COLO668 (cell line): Measurements from ENCODE around the gene IL10RA.

Experiments used
- DNase-seq: peaks from one replicate; lab custom pipeline; 2025; ENCODE audit not compliant: unreplicated experiment; lab: John Stamatoyannopoulos, UW

IL10RA gene

DNA sequence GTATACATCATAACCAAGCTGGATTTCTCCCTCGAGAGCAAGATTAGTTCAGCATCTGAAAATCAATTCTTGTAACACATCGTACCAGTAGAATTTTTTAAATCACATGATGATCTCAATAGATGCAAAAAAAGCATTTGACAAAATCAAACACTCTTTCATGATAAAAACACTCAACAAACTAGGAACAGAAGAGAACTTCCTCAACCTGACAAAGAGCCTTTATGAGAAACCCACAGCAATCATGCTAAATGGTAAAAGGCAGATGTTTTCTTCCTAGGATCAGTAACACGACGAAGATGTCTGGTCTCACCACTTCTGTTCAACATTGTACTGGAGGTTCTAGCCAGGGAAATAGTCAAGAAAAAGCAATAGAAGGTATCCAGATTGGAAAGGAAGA, 56.6 kb downstream of the IL10RA start:
- DNase-seq: no peak

DNA sequence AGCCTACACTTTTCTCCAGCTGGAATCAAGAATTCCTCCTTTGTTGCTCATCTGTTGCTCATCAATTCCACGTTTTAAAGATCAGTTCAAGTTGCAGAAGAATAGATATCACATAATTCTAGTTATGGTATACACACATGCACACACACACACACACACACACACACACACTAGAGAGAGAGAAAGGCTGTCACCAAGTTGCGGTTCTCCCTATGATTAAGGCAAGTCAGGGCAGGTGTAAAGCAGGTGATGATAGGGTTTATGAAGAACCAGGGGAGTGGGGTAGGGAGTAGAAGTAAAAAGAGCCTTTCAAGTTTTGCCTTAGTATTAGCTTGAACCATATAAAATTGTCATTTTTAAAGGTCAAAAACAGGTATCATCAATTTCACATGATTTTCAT, 59.0 kb downstream of the IL10RA start:
- no peak for DNase-seq

DNA sequence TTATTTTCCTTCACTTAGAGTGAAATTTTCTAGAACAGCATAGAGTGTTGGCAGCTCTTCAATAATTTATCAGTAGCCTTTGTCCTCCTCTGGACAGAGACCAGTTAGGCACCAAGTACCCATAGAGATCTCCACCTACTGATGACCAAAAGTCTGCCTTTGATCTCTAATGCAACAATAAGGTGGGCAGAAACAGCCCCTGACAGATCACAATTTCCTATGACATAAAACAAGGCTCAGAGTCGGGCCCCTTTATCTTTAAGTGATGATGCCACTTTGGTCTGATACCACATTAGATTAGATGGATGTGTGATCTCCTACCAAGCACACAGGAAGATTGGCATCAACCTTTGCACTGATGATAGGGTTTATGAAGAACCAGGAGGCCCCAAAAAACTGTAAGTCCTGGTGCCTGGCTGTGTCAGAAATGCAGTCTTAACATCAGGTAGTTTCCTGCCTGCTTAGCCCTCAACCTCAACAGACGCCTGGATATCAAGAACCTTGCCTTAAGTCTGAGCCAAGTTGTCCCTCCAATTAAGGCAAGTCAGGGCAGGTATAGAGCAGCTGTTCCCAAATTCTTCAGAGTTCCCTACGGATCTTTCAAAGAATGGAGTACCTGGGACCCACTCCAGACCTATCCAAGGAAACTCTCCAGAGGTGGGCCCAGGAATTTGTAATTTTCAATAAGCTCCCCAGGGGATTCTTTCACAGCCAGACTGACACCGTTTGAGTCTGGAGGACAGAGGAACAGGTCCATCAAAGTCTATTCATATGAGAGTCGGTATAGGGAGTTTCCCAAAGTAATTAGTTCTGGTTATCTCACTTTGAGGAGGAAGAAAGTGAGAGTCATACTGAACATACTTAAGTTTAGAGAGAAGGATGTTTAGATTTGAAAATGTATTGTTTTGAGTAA, 60.1 kb downstream of the IL10RA start:
- DNase-seq: no peak

DNA sequence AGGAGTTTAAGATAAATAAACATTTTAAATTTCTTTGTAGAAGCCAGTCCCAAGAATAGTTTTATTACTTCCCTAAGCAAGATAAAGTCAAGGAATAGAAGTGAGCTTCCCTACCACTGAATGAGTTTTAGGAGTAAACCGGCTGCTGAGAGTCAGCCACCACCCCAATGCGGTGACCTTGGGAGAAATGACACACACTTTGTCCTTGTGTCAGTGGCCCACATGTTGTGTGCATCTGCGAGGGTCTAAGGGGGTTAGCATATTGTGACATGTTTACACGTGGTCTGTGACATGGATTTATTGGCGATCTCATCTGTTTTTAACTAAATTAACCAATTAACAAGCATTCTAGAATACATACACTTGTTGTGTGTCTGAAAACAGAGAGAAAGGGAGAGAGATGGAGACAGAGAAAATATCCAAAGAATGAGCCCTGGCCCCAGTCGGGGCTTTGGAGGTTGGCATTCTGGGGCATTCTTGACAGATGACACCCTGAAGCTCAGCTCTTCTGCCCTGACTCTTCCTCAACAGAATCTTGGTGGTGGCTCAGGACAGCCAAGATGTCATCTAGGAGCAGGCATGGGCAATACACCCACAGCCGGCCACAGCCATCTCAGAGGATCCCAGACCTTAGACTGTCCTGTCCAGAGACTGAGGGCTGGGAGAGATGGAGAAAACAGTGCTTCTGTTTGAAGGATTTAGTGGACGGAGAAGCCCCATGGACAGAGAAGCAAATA, 60.9 kb downstream of the IL10RA start:
- DNase-seq: no peak

DNA sequence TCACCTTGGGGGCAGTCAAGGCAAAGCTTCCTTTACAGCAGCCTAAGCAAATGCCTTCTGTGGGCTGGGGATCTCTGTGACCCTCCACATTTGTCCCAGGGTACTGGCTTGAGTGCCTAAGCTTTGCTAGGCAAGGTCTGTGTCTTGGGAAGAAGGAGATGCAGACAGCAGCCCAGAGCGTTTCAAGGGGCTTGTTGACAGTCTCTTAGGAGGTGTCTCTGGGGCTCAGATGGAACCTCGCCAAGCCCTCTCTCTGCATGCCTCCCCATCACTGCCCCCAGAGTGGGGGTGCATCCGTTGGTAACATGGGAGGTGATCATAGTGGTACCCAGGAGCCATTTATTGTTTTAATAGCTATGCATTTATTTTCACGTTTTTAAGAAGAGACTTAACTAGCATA, 61.6 kb downstream of the IL10RA start:
- no peak for DNase-seq

DNA sequence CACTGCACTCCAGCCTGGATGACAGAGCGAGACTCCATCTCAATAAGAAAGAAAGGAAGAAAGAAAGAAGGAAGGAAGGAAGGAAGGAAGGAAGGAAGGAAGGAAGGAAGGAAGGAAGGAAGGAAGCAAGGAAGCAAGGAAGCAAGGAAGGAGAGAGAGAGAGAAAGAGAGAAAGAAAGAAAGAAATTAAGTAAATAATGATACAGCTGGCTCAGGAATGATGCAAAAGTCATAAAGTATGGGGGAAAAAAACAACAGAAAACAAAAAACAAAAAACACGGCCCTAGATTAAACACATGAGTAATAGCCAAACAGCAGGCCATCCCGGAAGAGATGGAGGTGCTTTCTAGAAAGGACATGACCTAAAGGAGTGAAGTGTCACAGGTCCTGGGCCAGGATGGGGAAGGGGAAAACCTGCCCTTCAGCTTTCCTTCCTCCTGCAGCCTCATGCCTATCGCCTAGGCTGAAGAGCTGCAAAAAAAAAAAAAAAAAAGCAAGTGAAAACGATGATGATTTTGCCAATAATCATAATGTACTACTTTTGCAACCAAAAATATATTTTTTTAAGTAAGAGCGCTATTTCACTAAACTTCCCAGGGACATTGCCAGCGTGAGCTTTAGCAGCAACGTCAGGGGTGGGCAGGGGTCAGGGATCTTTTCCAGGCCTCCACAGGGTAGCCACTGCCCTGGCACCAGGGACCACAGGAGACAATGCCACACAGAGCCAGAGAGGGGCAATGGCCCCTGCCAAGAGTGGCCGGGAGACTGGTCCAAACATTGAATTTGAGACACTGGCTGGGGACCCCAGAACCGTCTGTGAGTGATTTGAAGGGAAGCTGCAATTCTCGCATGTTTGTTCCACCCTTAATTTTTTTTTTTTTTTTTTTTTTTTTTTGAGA, 62.5 kb downstream of the IL10RA start:
- no peak for DNase-seq

DNA sequence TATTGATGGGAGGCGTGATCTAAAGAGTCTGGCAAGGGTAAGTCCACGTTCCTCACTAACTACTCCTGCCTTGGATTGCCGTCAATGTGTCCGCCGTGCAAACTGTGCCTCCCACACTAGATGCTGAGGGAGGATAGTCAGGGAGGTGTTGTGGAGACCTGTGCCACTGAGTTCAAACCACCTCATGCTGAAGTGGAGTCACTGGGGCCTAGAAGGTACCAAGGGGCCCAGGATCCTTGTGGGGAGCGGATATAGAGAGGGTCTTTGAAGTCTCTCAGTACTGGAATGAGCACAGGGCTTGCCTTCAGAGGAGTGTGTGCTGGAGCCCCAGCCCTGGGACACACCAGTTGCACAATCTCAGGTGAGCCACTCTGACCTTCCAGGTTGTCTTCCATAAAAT, 63.6 kb downstream of the IL10RA start:
- DNase-seq: no peak

DNA sequence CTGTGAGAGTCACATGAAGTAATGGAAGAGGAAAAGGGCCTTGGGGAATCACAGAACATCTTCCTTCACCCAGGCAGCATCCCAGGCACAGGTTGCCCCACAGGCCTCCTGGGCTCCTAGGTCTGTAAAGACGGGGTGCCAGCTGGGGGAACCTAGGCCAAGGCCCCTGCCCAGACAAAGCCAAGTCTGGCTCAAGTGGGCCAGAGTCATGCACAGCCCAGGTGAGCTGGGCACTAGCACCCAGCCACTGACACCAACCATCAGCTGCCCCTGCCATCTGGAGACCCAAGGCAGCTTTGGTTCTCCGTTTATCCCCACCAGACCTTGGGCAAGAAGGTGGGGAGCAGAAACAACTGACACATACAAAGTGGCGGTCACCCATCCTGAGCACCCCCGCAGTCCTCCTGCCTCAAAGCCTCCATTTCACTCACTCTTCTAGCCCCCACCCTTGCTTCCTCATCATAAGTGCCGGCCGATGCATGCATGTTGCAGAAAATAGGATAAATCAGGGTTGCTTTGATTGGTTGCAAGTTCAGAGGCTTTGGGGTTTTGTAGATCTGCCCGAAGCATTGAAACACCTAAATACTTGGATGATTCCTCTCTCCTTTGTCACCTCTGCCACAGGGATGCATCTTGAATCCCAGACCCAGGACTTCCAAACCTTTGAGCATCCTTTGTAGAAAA, 64.2 kb downstream of the IL10RA start:
- DNase-seq: no peak
